ENCODE measurements around the gene CCM2.

DNA sequence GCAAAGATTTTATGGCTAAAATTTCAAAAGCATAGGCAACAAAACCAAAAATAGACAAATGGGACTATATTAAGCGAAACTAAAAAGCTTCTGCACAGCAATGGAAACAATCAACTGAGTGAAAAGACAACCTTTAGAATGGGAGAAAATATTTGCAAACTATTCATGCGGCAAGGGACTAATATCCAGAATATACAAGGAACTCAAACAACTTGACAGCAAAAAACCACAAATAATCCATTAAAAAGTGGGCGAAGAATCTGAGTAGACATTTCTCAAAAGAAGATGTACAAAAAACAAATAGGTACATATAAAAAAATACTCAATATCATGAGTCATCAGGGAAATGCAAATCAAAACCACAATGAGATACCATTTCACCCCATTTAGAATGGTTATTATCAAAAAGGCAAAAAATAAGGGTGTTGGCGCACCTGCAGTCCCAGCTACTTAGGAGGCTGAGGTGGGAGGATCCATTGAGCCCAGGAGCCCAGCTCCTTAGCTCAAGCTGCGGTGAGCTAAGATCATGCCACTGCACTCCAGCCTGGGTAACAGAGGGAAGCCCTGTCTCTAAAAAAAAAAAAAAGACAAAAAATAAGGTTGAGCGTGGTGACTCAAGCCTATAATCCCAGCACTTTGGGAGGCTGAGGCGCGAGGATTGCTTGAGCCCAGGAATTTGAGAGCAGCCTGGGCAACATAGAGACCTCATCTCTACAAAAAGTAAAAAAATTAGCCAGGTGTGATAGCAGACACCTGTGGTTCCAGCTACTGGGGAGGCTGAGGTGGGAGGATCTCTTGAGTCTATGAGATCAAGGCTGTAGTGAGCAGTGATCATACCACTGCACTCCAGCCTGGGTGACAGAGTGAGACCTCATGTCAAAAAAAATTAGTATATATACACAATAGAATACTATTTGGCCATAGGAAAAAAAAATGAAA lies 4.2 kb upstream of the CCM2 start:
- TF ChIP-seq, protein P1, sequence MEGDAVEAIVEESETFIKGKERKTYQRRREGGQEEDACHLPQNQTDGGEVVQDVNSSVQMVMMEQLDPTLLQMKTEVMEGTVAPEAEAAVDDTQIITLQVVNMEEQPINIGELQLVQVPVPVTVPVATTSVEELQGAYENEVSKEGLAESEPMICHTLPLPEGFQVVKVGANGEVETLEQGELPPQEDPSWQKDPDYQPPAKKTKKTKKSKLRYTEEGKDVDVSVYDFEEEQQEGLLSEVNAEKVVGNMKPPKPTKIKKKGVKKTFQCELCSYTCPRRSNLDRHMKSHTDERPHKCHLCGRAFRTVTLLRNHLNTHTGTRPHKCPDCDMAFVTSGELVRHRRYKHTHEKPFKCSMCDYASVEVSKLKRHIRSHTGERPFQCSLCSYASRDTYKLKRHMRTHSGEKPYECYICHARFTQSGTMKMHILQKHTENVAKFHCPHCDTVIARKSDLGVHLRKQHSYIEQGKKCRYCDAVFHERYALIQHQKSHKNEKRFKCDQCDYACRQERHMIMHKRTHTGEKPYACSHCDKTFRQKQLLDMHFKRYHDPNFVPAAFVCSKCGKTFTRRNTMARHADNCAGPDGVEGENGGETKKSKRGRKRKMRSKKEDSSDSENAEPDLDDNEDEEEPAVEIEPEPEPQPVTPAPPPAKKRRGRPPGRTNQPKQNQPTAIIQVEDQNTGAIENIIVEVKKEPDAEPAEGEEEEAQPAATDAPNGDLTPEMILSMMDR (IDR thresholded peaks at IDR 0.05): no peak
- no peak for TF ChIP-seq POLR2A (IDR thresholded peaks at IDR 0.05)
- TF ChIP-seq EP300 (IDR thresholded peaks at IDR 0.05): no peak
- no peak for TF ChIP-seq POLR2AphosphoS5 (IDR thresholded peaks at IDR 0.05)
